Measurements from ENCODE around the gene TNP2.

Gene TNP2

GRCh38 chr16:11272921-11273720 is 4.0 kb upstream of the TNP2 start, which contains the start of gene PRM3:
Gene PRM3, minus strand, starts transcription at chr16:11273629. Its CDS starts 34 bp downstream, at chr16:11273595.
- no peak within 1 kb of the TSS for H3K9ac ChIP-seq
- H3K4me1 ChIP-seq, result no peaks in the 10 kb centered on the region
- no peaks in the 10 kb centered on the region for H3K27me3 ChIP-seq (ENCODE audit: control insufficient read depth, insufficient read depth, low read length)
- no peak within 1 kb of the TSS for H2AFZ ChIP-seq
- H3K4me2 ChIP-seq (ENCODE audit: low read length), result no peak within 1 kb of the TSS
- no peaks in the 10 kb centered on the region for H3K36me3 ChIP-seq (ENCODE audit: control insufficient read depth, insufficient read depth, low read length)
- no peaks in the 10 kb centered on the region for H3K9me3 ChIP-seq (ENCODE audit: control insufficient read depth, low read length)
- no peaks in the 10 kb centered on the region for H3K79me2 ChIP-seq
- H3K27ac ChIP-seq, result no peak within 1 kb of the TSS
- TF ChIP-seq CTCF (IDR thresholded peaks at IDR 0.05), result no peak
- no peak within 1 kb of the TSS for H3K4me3 ChIP-seq (ENCODE audit: low read depth, low read length)

- Histone ChIP-seq H2AFZ (no peak overlapping the region), H3K9me3 (ENCODE audit: control insufficient read depth, low read length) (no peaks in the 10 kb centered on the region), H3K27ac (no peak overlapping the region), H3K4me3 (ENCODE audit: low read depth, low read length) (no peak overlapping the region), H3K4me1 (no peaks in the 10 kb centered on the region), H3K9ac (no peak overlapping the region), H3K36me3 (ENCODE audit: control insufficient read depth, insufficient read depth, low read length) (no peaks in the 10 kb centered on the region), H3K4me2 (ENCODE audit: low read length) (no peak overlapping the region), H3K27me3 (ENCODE audit: control insufficient read depth, insufficient read depth, low read length) (no peaks in the 10 kb centered on the region), H3K79me2 (no peaks in the 10 kb centered on the region)
- TF ChIP-seq CTCF (IDR thresholded peaks at IDR 0.05), result no peak
Observed at GRCh38 chr16:11272484-11272883, 3.4 kb upstream of the TNP2 start.

- TF ChIP-seq CTCF (IDR thresholded peaks at IDR 0.05), result no peak
- Histone ChIP-seq H3K9me3 (ENCODE audit: control insufficient read depth, low read length) (no peaks in the 10 kb centered on the region), H3K9ac (no peak overlapping the region), H3K4me2 (ENCODE audit: low read length) (no peak overlapping the region), H3K36me3 (ENCODE audit: control insufficient read depth, insufficient read depth, low read length) (no peaks in the 10 kb centered on the region), H3K27ac (no peak overlapping the region), H2AFZ (no peak overlapping the region), H3K27me3 (ENCODE audit: control insufficient read depth, insufficient read depth, low read length) (no peaks in the 10 kb centered on the region), H3K4me3 (ENCODE audit: low read depth, low read length) (no peak overlapping the region), H3K79me2 (no peaks in the 10 kb centered on the region), H3K4me1 (no peaks in the 10 kb centered on the region)
Observed at GRCh38 chr16:11271610-11272009, 2.5 kb upstream of the TNP2 start.

GRCh38 chr16:11270602-11271162 is 1.6 kb upstream of the TNP2 start:
- no peak overlapping the region for H2AFZ ChIP-seq
- H3K36me3 ChIP-seq (ENCODE audit: control insufficient read depth, insufficient read depth, low read length), result no peaks in the 10 kb centered on the region
- no peaks in the 10 kb centered on the region for H3K4me1 ChIP-seq
- no peak overlapping the region for H3K9ac ChIP-seq
- no peak for TF ChIP-seq CTCF (IDR thresholded peaks at IDR 0.05)
- H3K4me3 ChIP-seq (ENCODE audit: low read depth, low read length), result no peak overlapping the region
- H3K9me3 ChIP-seq (ENCODE audit: control insufficient read depth, low read length), result no peaks in the 10 kb centered on the region
- H3K27me3 ChIP-seq (ENCODE audit: control insufficient read depth, insufficient read depth, low read length), result no peaks in the 10 kb centered on the region
- H3K79me2 ChIP-seq, result no peaks in the 10 kb centered on the region
- no peak overlapping the region for H3K4me2 ChIP-seq (ENCODE audit: low read length)
- no peak overlapping the region for H3K27ac ChIP-seq

Data from parathyroid adenoma (tissue), 2 donors.